ENCODE measurements around the gene CPOX.

- TF ChIP-seq CTCF (tag by site-specific recombination; IDR thresholded peaks at IDR 0.05) = no peak
- TF ChIP-seq ZNF791 (tag by site-specific recombination; IDR thresholded peaks at IDR 0.05) = no peak
- TF ChIP-seq ZNF423 (tag by site-specific recombination; IDR thresholded peaks at IDR 0.05) = no peak
- TF ChIP-seq ZNF239 (tag by site-specific recombination; IDR thresholded peaks at IDR 0.05) = no peak
- TF ChIP-seq ZNF416 (tag by site-specific recombination; IDR thresholded peaks at IDR 0.05) = no peak
- no peak for TF ChIP-seq ZNF174 (tag by site-specific recombination; IDR thresholded peaks at IDR 0.05)
These were observed 50.8 kb downstream of the CPOX start for GRCh38 chr3:98542623-98543022.

All from HEK293 (cell line).